GM12891 (cell line): ENCODE data around the gene RAD51AP2.

Experiments used
- PAX5 ChIP-seq: IDR thresholded peaks from 2 replicates; pipeline ENCODE4 v1.6.1; 2011; ENCODE audit warnings: low read length, moderate library complexity, mild to moderate bottlenecking; ENCODE audit not compliant: insufficient read depth, severe bottlenecking
- POLR2A ChIP-seq: IDR thresholded peaks from 2 replicates; pipeline ENCODE4 v1.6.1; 2011; ENCODE audit warnings: low read depth, low read length, control low read depth
- POLR2AphosphoS5 ChIP-seq: IDR thresholded peaks from 2 replicates; pipeline ENCODE4 v1.6.1; 2011; ENCODE audit warnings: low read depth, low read length, control low read depth
- POU2F2 ChIP-seq: IDR thresholded peaks from 2 replicates; pipeline ENCODE4 v1.6.1; 2011; ENCODE audit warnings: low read depth, mild to moderate bottlenecking, control low read depth, low read length, moderate library complexity
- SPI1 ChIP-seq: IDR thresholded peaks from 2 replicates; pipeline ENCODE4 v1.6.1; 2011; ENCODE audit warnings: low read depth, low read length, control low read depth
- TAF1 ChIP-seq: IDR thresholded peaks from 2 replicates; pipeline ENCODE4 v1.6.1; 2011; ENCODE audit warnings: low read depth, low read length, control low read depth

- TF ChIP-seq POLR2A: no peak
- no peak for TF ChIP-seq POLR2AphosphoS5
- TF ChIP-seq PAX5: no peak
- no peak for TF ChIP-seq TAF1
- no peak for TF ChIP-seq SPI1
- TF ChIP-seq POU2F2: no peak
Observed at GRCh38 chr2:17533546-17533945, 15.3 kb upstream of the RAD51AP2 start.
